Tibial nerve (tissue), 4 donors: ENCODE data around the gene GRID1. TPM values are rescaled to one million over a fixed set of nuclear protein-coding genes. Genes with fewer than 3 reads are reported as not detected.
A peak's percentile ranks its signal among the peaks of the same experiment; 100 is the strongest.

ENCODE experiments used
- DNase-seq, 2 donors: peaks; one replicate each; pipeline ENCODE4 v3.0.0-alpha.2; 2019; ENCODE audit warnings: low spot score in 2 of 2
- H3K27ac ChIP-seq, 4 donors: fragments of 200-600 bp; sonication (generic) in 3 of 4; one replicate each; pipeline ENCODE4 v1.5.1; 2017 to 2019; ENCODE audit warnings: mild to moderate bottlenecking in 1 of 4
- H3K27me3 ChIP-seq, 2 donors: fragments of 200-600 bp; sonication (generic) in 1 of 2; one replicate each; pipeline versions ENCODE4 v1.5.1 to v1.6.0; 2017 to 2019
- H3K36me3 ChIP-seq, 3 donors: fragments of 200-600 bp; sonication (generic); one replicate each; pipeline ENCODE4 v1.5.1; 2018 to 2019
- H3K4me1 ChIP-seq, 4 donors: fragments of 200-600 bp; sonication (generic) in 3 of 4; one replicate each; pipeline ENCODE4 v1.5.1; 2017 to 2019
- H3K4me3 ChIP-seq, 4 donors: fragments of 200-600 bp; sonication (generic) in 3 of 4; one replicate each; pipeline ENCODE4 v1.5.1; 2017 to 2019; ENCODE audit warnings: mild to moderate bottlenecking in 1 of 4, moderate library complexity in 1 of 4
- H3K9me3 ChIP-seq, 4 donors: fragments of 200-600 bp; sonication (generic) in 3 of 4; one replicate each; pipeline ENCODE4 v1.5.1; 2017 to 2019
- EP300 ChIP-seq, 2 donors: sonication (generic); formaldehyde crosslinking; IDR thresholded peaks; one replicate each; pipeline ENCODE4 v1.6.1; 2017; ENCODE audit warnings: antibody characterized with exemption in 2 of 2, mild to moderate bottlenecking in 1 of 2
- POLR2A ChIP-seq, 2 donors: fragments of 450-650 bp; IDR thresholded peaks; one replicate each; pipeline ENCODE4 v1.6.1; 2017; ENCODE audit warnings: antibody characterized with exemption in 2 of 2, mild to moderate bottlenecking in 2 of 2, moderate library complexity in 2 of 2
- WGBS, 2 donors: methylation state at CpG; one replicate each; pipeline ENCODE4 v1.1.5; 2018; 5-methylcytosine and 5-hydroxymethylcytosine counted together
- total RNA-seq, 4 donors: library from RNA; depleted of rRNA; stranded (reverse); fragments of >200 nt; gene quantifications; one replicate each; pipeline ENCODE4 v1.1.0, GENCODE V29; 2016
- TF ChIP-seq, protein P1 (sequence below), 5 experiments: fragments of 200-600 bp in 3 of 5; fragments of 450-650 bp in 2 of 5; sonication (generic) in 3 of 5; IDR thresholded peaks; one replicate each; pipeline ENCODE4 v1.5.1; 2016 to 2019; ENCODE audit warnings: antibody characterized with exemption in 5 of 5, mild to moderate bottlenecking in 3 of 5, moderate library complexity in 2 of 5

GRID1 gene
- 10 to 100 TPM in 3 of 4 donors, 1 to 10 TPM in 1; 7.7 to 16.3 (median 10.5) TPM for total RNA-seq

DNA sequence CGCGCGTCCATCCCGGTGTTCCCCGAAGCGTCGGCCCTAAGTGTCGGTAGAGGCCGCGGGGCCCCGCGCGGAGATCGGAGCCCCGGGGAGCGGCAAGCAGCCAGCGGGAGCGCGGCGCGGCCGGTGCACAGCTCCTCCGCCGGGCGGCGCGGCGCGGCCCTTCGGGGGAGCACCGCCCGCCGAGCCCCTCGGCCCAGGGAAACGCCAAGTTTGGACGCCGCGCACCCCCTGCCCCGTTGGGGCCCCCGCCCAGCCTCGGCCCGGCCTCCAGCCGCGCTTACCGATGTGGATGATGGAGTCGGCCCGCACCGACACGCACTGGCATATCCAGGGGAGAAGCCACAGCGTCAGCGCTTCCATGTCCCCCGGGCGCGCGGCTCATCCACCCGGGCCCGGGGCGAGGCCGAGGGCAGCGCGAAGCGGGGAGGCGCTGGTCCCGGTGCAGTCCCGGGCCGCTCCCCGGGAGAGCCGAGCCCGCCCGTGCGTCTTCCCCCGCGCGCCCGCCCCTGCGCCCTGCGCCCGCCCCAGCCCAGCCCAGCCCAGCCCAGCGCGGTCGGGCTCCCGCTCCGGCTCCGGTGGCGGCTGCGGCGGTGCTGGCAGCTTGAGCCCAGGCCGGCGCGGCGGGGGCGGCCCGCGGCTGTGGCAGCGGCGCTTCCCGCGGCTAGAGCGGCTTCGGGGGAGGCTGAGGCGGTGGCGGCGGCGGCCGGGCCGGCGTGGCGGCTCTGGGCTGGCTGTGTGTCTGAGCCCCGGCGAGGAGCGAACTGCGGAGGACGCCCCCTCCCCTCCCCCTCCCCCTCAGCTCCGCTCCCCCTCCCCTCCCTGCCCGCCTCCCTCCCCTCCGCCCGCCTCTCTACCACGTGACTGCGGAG is at the start of gene GRID1:
GRID1 (minus strand) TSS at position 763 of the 869 bp plus-strand sequence.
- DNase-seq, result peak in 1 of 2 donors; percentile 12
- no peaks in the 10 kb centered on the region for H3K36me3 ChIP-seq
- WGBS, 2 donors, result 2% methylated on average over 28 of the region's 119 CpGs; no CpG with 5 or more reads in 1 of the 2 donors
- H3K27ac ChIP-seq, result peak within 1 kb of the TSS in 1 of 4 donors; percentile 67
- peaks cover 0 to 50% (median 6%) of the 10 kb centered on the region in 4 donors for H3K4me1 ChIP-seq
- no peaks in the 10 kb centered on the region for H3K9me3 ChIP-seq
- H3K27me3 ChIP-seq, result peaks cover 0 to 68% of the 10 kb centered on the region in 2 donors
- H3K4me3 ChIP-seq, result peak within 1 kb of the TSS; percentile 39 to 62 (median 50)
- TF ChIP-seq EP300 (IDR thresholded peaks at IDR 0.05) (no peak), POLR2A (IDR thresholded peaks at IDR 0.05) (no peak)
- TF ChIP-seq, protein P1, sequence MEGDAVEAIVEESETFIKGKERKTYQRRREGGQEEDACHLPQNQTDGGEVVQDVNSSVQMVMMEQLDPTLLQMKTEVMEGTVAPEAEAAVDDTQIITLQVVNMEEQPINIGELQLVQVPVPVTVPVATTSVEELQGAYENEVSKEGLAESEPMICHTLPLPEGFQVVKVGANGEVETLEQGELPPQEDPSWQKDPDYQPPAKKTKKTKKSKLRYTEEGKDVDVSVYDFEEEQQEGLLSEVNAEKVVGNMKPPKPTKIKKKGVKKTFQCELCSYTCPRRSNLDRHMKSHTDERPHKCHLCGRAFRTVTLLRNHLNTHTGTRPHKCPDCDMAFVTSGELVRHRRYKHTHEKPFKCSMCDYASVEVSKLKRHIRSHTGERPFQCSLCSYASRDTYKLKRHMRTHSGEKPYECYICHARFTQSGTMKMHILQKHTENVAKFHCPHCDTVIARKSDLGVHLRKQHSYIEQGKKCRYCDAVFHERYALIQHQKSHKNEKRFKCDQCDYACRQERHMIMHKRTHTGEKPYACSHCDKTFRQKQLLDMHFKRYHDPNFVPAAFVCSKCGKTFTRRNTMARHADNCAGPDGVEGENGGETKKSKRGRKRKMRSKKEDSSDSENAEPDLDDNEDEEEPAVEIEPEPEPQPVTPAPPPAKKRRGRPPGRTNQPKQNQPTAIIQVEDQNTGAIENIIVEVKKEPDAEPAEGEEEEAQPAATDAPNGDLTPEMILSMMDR (IDR thresholded peaks at IDR 0.05), result peak in 1 of 5 experiments; percentile 9

DNA sequence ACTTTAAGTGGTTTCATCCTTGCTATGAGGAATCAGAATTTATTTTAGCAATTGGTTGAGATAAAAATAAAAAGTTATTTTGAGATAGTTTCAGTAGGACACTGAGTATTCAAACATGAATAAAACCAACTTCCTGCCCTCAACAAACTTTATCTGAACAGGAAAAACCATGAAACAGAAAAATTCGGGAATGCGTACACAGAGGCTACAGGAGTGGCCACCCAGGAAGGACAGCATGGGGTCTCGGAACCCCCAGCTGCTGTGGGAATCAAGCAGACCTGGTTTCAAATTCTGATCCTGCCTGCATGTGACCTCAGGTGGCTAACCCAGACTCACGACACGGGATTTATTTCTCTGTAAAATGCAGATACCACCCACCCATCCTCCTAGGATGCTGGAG is 49.0 kb upstream of the GRID1 start:
- no peak for DNase-seq
- TF ChIP-seq EP300 (IDR thresholded peaks at IDR 0.05) (no peak), POLR2A (IDR thresholded peaks at IDR 0.05) (no peak)
- TF ChIP-seq, protein P1 (IDR thresholded peaks at IDR 0.05), result no peak
- 46 to 62% methylated on average over 5 of the region's 5 CpGs for WGBS, 2 donors

DNA sequence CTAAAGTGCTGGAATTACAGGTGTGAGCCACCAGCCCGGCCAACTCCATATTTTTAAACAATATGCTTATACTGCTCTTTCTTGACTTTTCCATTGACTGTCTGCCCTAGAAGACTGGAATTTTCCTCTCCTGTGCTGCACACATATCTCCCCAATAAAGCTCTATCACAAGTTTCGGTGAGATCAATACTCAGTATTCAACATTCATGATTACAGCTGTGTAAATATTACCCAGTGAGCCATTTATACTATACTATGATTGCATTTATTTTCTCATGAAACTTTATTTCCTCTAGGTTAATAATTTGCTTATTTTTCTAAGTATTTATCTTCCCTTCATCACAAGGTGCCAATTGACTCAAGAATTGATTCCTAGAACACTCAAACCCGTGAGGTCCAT is 48.5 kb upstream of the GRID1 start:
- H3K4me1 ChIP-seq, result peaks cover 0 to 12% (median 5%) of the 10 kb centered on the region in 4 donors
- TF ChIP-seq EP300 (IDR thresholded peaks at IDR 0.05), result no peak
- TF ChIP-seq, protein P1 (IDR thresholded peaks at IDR 0.05), result no peak
- TF ChIP-seq POLR2A (IDR thresholded peaks at IDR 0.05), result no peak
- DNase-seq, result no peak
- no peak overlapping the region for H3K27ac ChIP-seq
- H3K36me3 ChIP-seq, result no peaks in the 10 kb centered on the region
- no peaks in the 10 kb centered on the region for H3K27me3 ChIP-seq
- WGBS, 2 donors, result 74 to 75% methylated on average over 3 of the region's 3 CpGs
- H3K4me3 ChIP-seq, result no peak overlapping the region
- peaks cover 0 to 4% (median 0%) of the 10 kb centered on the region in 4 donors for H3K9me3 ChIP-seq

More for the DNA sequence above, 49.0 kb upstream of the GRID1 start:
- Histone ChIP-seq H3K27me3 (no peaks in the 10 kb centered on the region), H3K27ac (no peak overlapping the region), H3K4me3 (no peak overlapping the region), H3K36me3 (no peaks in the 10 kb centered on the region), H3K4me1 (peaks cover 0 to 12% (median 5%) of the 10 kb centered on the region in 4 donors), H3K9me3 (peaks cover 0 to 4% (median 0%) of the 10 kb centered on the region in 4 donors)

DNA sequence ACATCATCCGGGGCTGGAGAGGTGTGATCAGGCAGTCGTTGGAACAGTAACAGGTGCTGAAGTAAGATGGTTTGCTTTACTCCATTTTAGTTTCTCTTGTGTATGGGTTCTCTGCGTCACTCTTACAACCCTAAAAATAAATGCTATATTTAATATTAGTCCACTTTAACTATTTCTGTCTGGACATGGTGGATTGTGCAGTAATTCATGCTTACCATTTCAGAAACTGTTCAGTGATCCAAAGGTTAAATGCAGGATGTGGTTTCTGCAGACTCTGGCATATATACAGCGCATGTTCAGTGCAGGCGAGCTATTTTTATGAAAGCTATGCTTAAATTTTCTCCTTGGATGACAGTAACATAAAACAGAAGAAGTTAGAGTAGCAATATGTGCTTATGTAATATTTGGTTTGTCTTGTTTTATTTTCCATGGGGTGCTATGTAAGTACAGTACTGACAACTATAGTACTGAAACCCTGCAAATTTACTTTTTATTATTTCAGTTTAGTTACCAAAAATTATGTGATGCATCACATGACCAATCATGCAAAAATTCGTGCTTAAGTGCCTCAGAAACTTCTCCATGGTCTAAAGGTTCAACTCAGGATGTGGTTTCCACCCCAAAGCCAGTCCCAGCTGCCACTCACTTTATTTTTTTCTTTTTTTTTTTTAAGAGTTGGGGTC is 46.6 kb upstream of the GRID1 start:
- WGBS, 2 donors, result 48 to 55% methylated on average over 6 of the region's 6 CpGs
- peaks cover 0 to 4% (median 0%) of the 10 kb centered on the region in 4 donors for H3K9me3 ChIP-seq
- DNase-seq, result no peak
- H3K27me3 ChIP-seq, result no peaks in the 10 kb centered on the region
- H3K36me3 ChIP-seq, result no peaks in the 10 kb centered on the region
- no peak overlapping the region for H3K4me3 ChIP-seq
- H3K27ac ChIP-seq, result no peak overlapping the region
- H3K4me1 ChIP-seq, result peaks cover 0 to 12% (median 5%) of the 10 kb centered on the region in 4 donors
- TF ChIP-seq, protein P1 (IDR thresholded peaks at IDR 0.05), result no peak
- no peak for TF ChIP-seq EP300 (IDR thresholded peaks at IDR 0.05)
- TF ChIP-seq POLR2A (IDR thresholded peaks at IDR 0.05), result no peak
